ENCODE data around the gene GUCY2C.

Gene GUCY2C

DNA sequence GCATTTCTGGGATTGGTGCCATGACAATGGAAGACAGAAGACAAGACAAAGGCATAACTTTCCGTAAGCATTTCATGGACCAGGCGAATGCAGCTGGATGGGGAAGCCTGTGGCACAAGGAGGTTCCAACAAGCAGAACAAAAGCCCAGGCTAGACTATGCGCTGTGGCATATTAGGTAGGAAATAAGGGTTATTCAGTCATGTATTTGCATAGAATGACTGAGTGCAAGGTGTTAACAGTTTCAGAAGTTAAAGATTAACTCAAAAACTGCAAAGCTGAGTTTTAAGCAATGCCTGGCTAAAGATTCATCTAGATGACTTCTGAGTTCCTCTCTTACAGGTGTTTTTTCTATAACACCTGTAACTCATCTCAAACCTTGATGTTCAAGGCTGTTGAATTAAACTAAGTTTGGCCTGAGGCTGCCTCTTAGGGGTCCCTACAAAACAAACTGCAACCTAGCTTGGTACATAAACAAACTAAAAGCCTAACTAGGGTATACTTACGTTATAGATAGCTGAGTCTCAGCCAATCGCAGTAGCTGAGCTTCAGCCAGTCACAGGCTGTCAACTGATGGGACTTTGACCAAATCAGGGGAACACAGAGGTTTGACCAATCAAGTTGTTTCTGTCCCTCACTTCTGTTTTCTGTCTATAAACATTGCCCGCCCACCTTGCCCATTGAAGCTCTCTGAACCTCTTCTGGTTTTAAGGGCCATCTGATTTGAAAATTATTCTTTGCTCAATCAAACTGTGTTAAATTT, 76.5 kb downstream of the GUCY2C start:
- no peak for DNase-seq

DNA sequence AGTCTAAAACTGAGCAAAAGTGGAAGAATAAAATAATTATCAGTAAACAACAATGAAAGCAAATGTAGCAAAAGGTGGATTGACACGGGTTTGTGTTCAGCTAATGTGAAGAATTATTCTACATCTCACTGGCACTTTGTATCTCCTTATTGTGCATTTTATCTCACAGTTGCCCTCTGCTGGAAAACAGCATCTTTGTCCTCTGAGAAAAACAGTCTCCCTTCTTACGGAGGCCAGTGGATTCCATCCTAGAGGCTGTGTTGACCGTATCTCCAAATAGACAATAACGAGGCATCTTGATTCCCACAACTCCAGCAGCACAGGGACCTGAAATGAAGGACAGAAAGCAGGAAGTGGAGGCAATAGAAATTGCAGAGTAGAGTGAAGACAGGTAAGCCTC, 77.4 kb downstream of the GUCY2C start:
- no peak for DNase-seq

DNA sequence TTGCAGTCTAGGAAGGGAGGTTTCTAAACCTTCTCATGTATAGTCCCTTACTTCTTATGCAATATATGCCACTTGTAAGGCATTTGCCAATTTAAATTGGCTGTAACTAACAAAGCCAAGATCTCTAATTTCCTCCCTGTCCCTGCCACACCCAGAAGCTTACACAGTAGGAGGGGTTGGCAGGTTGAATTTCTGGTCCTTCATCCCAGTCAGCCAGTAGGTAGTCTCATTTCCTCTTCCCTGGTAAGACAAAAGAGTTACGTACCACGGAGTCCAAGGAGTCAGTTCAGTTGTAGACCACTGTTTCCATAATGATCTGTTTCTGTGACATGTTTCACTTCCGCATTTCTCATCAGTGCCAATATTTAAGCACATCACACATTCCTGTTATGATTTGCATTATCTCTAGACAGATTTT, 81.7 kb downstream of the GUCY2C start:
- DNase-seq, result no peak

DNA sequence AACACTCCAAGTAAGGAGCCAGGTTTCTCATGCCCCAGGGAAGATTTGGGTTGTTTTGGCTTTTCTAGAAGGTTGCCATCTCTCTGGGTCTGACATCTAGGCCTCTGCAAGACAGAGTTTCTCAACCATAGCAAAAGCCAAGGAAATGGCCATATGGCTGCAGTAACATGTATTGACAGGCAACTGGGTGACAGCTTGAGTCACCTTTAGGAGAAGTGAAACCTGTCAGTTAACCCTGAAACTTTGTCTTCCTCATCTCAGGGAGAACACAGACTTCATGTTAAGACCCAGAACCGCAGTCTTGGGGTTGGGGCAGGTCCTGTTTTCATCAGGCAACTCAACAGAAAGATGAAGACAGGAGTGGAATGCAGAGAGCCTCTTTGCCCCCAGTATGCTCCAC, 82.7 kb downstream of the GUCY2C start:
- no peak for DNase-seq

DNA sequence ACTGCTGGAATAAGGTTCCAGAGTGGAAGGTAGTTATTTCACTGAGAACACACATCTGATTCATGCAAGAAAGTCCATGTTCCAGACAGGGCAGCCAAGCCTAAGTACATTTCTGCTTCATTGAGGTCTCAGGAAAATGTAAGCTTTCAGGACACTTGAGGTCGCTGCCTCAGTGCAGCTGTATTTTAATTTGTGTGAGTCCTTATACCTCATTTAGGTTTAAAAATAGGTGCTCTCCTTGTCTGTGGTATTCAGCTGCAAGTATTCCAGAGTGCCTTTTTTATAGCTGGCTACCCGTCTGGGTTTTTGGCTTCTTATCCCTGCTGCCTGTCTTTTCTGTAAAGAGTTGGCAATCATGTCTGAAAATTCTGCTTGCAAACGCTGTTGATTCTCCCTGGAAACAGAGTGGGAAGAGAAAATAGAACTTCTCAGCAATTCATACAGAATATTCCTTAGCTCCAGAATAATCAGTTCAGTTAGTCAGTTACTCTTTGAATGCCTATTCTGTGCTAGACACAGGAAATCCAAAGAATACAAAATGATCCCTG, 83.4 kb downstream of the GUCY2C start:
- DNase-seq, result no peak

- DNase-seq, result no peak
Measured at GRCh38 chr12:14612250-14612649, 84.1 kb downstream of the GUCY2C start.

DNA sequence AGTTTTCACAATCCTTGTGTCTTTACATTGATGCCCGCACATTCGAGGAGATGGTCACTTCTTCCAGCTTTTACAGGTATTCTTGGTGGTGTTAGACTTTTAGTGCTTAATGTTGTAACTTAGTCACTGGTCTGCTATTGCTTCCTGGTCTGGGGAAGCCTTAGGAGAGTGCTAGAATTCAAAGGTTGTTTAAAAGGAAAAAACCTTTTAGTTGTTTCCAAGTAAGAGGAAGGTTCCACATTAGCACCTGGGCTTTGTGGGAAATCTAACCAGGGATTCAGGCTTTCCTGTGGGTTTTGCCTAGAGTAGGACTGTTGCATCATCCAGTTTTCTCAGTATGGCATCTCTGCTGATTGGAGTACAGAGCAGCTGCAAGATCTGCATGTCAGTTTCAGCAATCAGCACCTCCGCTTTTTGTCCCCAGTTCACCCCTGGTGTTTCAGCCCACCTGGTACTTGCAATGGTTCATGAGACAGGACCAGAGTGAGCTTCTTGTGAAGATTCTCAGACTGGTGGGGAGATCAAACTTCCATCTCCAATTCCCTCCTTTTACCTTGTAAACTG, 84.7 kb downstream of the GUCY2C start:
- DNase-seq, result no peak

GRCh38 chr12:14607568-14607967, 88.8 kb downstream of the GUCY2C start:
- no peak for DNase-seq

DNA sequence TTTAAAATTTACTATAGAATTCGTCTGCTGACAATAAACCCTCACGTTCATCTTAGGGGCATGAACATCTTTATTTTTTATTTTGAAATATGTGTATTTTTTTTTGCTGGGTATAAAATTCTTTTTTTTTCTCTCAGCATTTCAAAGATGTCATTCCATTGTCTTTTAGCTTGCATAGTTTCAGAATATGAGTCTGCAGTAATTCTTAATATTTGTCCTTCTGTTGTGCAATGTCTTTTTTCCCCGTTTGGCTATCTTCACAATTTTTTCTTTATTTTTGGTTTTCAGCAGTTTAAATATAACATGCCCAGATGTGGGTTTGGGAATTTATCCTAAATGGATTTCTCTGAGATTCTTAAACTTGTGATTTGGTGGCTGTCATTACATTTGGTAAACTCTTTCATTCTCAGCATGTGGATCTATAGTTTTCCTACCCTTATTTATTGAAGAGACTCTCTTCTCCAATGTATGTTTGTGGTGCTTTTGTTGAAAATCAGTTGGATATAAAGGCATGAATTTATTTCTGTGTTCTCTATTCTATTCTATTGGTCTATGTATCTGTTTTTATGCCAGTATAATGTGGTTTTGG, 90.9 kb downstream of the GUCY2C start:
- no peak for DNase-seq

DNA sequence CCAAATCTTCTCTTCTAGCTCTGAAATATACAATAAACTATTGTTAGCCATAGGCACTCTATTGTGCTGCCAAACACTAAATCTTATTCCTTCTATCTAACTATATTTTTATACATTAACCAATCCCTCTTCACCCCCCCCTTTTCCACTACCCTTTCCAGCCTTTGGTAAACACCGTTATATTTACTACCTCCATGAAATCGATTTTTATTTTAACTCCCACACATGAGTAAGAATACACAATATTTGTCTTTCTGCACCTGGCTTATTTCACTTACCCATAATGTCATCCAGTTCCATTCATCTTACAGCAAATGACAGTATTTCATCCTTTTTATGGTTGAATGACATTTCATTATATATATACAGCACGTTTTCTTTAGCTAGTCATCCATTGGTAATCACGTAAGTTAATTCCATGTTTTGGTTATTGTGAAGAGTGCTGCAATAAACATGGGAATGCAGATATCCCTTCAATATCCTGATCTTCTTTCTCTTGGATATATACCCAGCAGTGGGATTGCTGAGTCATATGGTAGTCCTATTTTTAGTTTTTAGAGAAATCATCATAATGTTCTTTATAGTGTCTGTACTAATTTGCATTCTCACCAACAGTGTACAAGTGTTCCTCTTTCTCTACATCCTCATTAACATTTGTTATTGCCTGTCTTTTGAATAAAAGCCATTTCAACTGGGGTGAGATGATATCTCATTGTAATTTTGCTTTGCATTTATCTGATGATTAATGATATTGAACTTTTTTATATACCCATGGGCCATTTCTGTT, 94.5 kb downstream of the GUCY2C start:
- DNase-seq, result no peak

GRCh38 chr12:14597480-14597879, 98.9 kb downstream of the GUCY2C start:
- DNase-seq, result no peak

DNA sequence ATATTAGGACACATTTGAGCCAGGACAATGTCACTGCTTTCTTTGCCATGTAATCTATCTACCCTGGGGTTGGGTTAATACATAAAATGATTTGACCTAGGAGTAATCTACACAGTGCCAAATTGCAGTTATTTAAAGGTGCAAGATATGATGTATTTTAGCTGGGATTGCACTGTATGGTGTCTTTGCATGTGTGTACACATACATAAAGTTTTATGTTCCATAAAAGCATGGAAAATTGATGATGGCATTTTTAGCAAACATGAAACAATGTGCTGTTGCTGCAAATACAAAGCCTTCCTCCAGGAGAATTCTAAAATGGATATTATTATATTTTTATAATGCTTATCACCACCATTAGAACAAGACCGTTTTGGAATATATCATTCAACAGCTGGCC, 104.7 kb downstream of the GUCY2C start:
- no peak for DNase-seq

DNA sequence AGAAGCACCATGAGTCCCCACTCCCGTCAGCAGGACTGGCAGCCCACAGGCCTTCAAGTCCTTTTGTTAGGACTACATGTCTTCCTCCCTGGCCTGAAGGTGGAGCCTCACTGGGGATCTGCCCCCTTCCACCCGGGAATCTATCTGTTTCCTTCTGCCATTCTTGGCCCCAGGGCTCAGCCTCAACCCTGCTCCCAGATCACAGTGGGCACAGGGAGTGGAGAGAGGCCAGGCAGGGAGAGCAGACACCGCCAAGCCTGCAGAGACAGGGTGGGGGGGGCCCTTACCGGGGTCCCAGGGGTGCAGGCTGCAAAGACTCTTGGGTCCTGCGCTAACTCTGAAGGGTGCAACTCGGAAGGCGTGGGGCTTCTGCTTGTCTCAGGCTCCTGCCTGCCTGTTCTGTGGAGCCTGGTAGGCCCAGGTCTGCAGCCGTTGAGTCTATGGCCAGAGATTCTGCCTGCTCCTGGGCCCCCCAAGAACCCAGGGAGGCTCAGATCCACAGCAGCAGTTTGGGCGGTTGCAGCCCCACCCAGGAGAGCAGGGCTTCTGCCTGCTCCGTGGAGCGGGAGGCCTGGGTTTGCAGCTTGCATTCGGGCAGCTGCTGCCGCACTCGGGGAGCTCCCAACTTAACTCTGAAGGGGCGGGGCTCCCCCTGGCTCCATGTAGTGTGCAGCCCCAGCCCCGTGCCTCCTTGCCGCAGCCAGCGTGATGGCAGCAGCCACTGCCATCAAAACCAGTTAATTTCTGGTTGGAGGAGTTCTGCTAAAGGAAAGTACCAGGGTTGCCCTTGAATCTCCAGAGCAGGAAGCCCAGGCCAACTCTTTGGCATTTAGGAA, 107.0 kb downstream of the GUCY2C start:
- DNase-seq, result no peak

- DNase-seq, result no peak
Measured at GRCh38 chr12:14588571-14588970, 107.8 kb downstream of the GUCY2C start.

DNA sequence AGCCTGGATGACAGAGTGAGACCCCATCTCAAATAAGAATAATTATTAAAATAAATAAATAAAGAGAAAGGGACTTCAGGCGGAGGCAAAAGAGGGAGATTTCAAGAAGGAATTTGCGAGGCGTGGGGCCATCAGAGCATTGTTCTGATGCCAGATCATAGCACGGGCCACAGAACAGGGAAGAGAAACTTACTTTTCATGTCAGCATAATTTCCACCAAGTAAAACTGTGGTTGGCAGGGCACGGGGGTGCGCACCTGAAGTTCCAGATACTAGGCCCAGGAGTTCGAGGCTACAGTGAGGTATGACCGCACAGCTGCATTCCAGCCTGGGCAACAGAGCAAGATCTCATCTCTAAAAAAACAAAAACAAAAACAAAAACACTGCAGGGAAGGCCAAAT, 117.8 kb downstream of the GUCY2C start:
- DNase-seq, result no peak

- no peak for DNase-seq
Measured at GRCh38 chr12:14577344-14577743, 119.1 kb downstream of the GUCY2C start.

- no peak for DNase-seq
Measured at GRCh38 chr12:14576896-14577295, 119.5 kb downstream of the GUCY2C start.

DNA sequence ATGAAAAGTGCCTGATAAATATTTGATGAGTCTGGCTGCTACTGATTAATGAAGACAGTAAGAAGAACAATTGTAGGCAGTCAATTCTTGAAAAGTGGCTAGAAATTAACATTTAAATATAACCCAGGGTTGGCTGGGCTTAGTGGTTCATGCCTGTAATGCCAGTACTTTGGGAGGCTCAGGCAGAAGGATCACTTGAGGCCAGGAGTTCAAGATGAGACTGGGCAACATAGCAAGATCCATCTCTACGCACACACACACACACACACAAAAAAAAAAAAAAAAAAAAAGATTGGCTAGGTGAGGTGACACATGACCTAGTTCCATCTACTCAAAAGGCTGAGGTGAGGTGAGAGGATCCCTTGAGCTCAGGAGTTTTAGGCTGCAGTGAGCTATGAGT, 120.8 kb downstream of the GUCY2C start:
- no peak for DNase-seq

DNA sequence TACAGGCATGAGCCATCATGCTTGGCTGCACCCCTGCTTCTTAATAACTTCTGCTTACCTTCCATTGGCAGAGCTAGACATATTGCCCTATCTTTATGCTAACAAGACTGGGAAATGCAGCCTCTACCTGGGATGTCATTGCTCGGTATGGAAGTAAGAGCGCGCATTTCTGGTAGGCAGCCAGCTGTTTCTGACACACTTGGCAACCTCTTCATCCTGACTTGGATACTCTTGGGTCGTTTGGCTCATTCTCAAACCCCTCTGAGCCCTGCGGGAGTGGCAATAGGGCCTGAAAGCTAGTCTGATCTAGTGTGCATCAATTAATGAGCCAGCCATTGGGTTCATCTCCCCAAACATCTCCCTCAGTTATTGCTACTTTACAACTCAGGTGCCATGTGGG, 123.3 kb downstream of the GUCY2C start:
- no peak for DNase-seq

DNA sequence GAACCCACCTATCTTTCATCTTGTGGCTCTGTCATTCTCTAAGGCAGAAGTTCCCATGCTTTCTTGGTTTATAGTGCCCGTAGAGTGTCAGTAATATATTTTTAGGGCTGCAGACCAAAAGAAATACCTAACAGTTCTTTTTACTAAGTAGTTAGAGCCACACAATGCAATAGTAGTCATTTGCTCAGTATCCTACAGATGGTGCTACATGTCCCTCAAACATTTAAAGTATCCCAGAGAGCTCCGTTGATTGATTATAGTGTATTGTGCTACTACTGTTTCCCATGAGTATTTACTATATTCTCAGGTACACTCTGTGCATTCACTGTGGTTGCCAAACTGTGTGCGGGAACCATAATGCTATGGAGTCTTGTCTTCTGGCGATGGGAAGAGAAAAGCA, 124.0 kb downstream of the GUCY2C start:
- no peak for DNase-seq

DNA sequence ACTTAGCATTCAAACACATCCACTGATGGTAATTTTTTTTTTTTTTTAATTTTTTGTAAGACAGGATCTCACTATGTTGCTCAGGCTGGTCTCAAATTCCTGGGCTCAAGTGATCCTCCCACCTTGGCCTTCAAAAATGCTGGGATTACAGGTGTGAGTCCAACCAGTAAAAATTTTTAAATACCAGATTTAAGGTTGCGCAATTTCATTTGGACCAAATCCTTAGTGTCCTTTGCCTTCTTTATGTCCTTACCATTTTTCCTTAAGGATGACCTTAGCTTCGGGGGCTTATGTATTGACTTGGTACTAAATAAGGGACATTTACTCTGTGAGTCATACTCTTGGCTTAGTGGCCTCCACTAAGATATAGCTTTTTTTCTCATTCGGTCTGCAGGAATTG, 124.6 kb downstream of the GUCY2C start:
- DNase-seq, result no peak

DNA sequence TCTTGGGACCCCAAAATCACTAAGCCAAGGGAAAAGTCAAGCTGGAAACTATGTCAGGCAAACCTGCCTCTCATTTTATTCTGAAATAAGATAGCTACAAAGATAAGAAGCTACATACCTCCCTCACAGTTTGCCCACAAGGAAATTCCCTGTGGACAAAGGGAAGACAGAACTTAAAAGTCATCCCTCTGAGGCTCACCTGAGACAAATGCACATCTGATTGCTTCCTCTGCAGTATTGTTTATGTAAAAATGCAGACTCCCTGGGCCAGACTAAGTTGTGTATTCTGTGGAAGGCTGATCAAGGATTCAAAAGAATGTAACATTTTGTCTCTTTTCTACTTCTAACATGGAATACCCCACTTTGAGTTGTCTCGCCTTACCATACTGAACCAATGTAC, 126.2 kb downstream of the GUCY2C start:
- no peak for DNase-seq

All from stimulated activated CD4-positive, alpha-beta T cell treated with anti-CD3 and anti-CD28 coated beads, Interleukin-2, amount 100 ng/mL, for 24 hours (primary cell).